Endothelial cell of umbilical vein (primary cell): ENCODE results near the gene ADAP1. TPM values are rescaled to one million over a fixed set of nuclear protein-coding genes. Genes with fewer than 3 reads are reported as not detected.

Source experiments
- BruUV-seq: library from RNA; stranded (reverse); fragments of 400-500 nt; replicated peaks from 2 replicates; lab custom pipeline; 2021; lab: Mats Ljungman, UMichigan
- CTCF ChIA-PET: fragments of 300-600, 350-600 bp; sonication (Branson Sonifier 250); formaldehyde crosslinking; loops from one replicate; lab custom pipeline; 2021; ENCODE audit warnings: antibody characterized with exemption, inconsistent platforms; lab: Charles Lee
- POLR2A ChIA-PET: fragments of 300-600, 350-600 bp; sonication (Branson Sonifier 250); formaldehyde crosslinking; loops from one replicate; lab custom pipeline; 2021; ENCODE audit warnings: antibody characterized with exemption, inconsistent platforms; lab: Charles Lee
- DNase-seq: peaks from one replicate; pipeline ENCODE4 v3.0.0-alpha.2; 2011; ENCODE audit warnings: low read depth, low spot score
- FAIRE-seq: peaks from 2 replicates; lab custom pipeline; 2011; peaks lifted over from hg19 to GRCh38; lab: Jason Lieb, UNC
- H2AFZ ChIP-seq: 2 replicates; pipeline ENCODE4 v1.6.0; 2012; ENCODE audit warnings: low read depth, low read length, control low read depth, inconsistent platforms
- H3K27ac ChIP-seq: 2 replicates; pipeline ENCODE4 v1.5.1; 2011; ENCODE audit warnings: low read depth, mild to moderate bottlenecking, control low read depth, low read length, moderate library complexity; ENCODE audit not compliant: insufficient read depth
- H3K27me3 ChIP-seq, 2 experiments: 2 replicates each; pipeline versions ENCODE4 v1.6.0 to v1.6.1; 2011; ENCODE audit warnings: low read length in 2 of 2, mixed read lengths in 1 of 2; ENCODE audit not compliant: control insufficient read depth in 2 of 2, insufficient read depth in 2 of 2
- H3K36me3 ChIP-seq, 2 experiments: 2 replicates in 1 of 2; 3 replicates in 1 of 2; pipeline ENCODE4 v1.5.1; 2011; ENCODE audit warnings: low read length in 2 of 2, mild to moderate bottlenecking in 1 of 2, moderate library complexity in 1 of 2; ENCODE audit not compliant: control insufficient read depth in 2 of 2, insufficient read depth in 2 of 2; ENCODE audit errors: extremely low read depth in 1 of 2
- H3K4me1 ChIP-seq: 3 replicates; pipeline ENCODE4 v1.5.1; 2011; ENCODE audit warnings: mild to moderate bottlenecking, low read length; ENCODE audit not compliant: control insufficient read depth, insufficient read depth; ENCODE audit errors: extremely low read depth
- H3K4me2 ChIP-seq: 2 replicates; pipeline ENCODE4 v1.6.1; 2011; ENCODE audit warnings: low read length, control low read depth, mixed read lengths; ENCODE audit not compliant: insufficient read depth
- H3K4me3 ChIP-seq, 3 experiments: fragments of 200-600 bp in 1 of 3; sonication (generic), shearing (Covaris generic) in 1 of 3; replicated peaks in 1 of 3; 2 replicates each; pipeline ENCODE4 v1.5.1; 2011 to 2016; ENCODE audit warnings: control low read depth in 3 of 3, low read length in 3 of 3, mild to moderate bottlenecking in 2 of 3, inconsistent platforms in 1 of 3, low read depth in 1 of 3, moderate library complexity in 1 of 3; ENCODE audit not compliant: insufficient read depth in 1 of 3
- H3K79me2 ChIP-seq: 2 replicates; pipeline ENCODE4 v1.6.0; 2012; ENCODE audit warnings: low read length, inconsistent platforms; ENCODE audit not compliant: control insufficient read depth, insufficient read depth
- H3K9ac ChIP-seq: replicated peaks from 2 replicates; pipeline ENCODE3; 2011; ENCODE audit warnings: low read length, control low read depth; ENCODE audit not compliant: insufficient read depth; ENCODE audit errors: extremely low read depth
- H3K9me1 ChIP-seq: replicated peaks from 3 replicates; pipeline ENCODE4 v1.6.0; 2011; ENCODE audit warnings: mild to moderate bottlenecking, low read length; ENCODE audit not compliant: control insufficient read depth, insufficient read depth; ENCODE audit errors: extremely low read depth
- H3K9me3 ChIP-seq: replicated peaks from 2 replicates; pipeline ENCODE4 v1.5.1; 2012; ENCODE audit warnings: low read length, inconsistent platforms; ENCODE audit not compliant: control insufficient read depth, insufficient read depth
- H4K20me1 ChIP-seq: replicated peaks from 2 replicates; pipeline ENCODE3; 2011; ENCODE audit warnings: mild to moderate bottlenecking, low read length; ENCODE audit not compliant: control insufficient read depth, insufficient read depth; ENCODE audit errors: extremely low read depth
- CTCF ChIP-seq, 2 donors: IDR thresholded peaks; 1 replicate in 1 of 2; 2 replicates in 1 of 2; pipeline ENCODE4 v1.5.1; 2011; ENCODE audit warnings: low read length in 2 of 2, mild to moderate bottlenecking in 2 of 2, moderate library complexity in 2 of 2, control low read depth in 1 of 2, inconsistent platforms in 1 of 2, low read depth in 1 of 2; ENCODE audit not compliant: insufficient read depth in 1 of 2; ENCODE audit errors: extremely low read depth in 1 of 2
- EZH2 ChIP-seq: IDR thresholded peaks from 2 replicates; pipeline ENCODE4 v1.6.1; 2012; ENCODE audit warnings: borderline replicate concordance, low read depth, mild to moderate bottlenecking, moderate library complexity, low read length, inconsistent platforms; ENCODE audit not compliant: severe bottlenecking
- FOS ChIP-seq: IDR thresholded peaks from 2 replicates; pipeline ENCODE4 v1.6.1; 2011; ENCODE audit warnings: mild to moderate bottlenecking, low read length, moderate library complexity, borderline replicate concordance; ENCODE audit not compliant: insufficient read depth
- GATA2 ChIP-seq: IDR thresholded peaks from 2 replicates; pipeline ENCODE4 v1.7.0; 2011; ENCODE audit warnings: low read depth, mild to moderate bottlenecking, moderate library complexity, mixed read lengths, low read length; ENCODE audit not compliant: insufficient read length, insufficient read depth
- JUN ChIP-seq: IDR thresholded peaks from 2 replicates; pipeline ENCODE4 v1.6.1; 2011; ENCODE audit warnings: borderline replicate concordance, low read depth; ENCODE audit not compliant: insufficient read length, insufficient read depth
- MYC ChIP-seq: IDR thresholded peaks from one replicate; pipeline ENCODE4 v1.6.1; 2011; ENCODE audit warnings: mild to moderate bottlenecking, low read depth, low read length
- POLR2A ChIP-seq: IDR thresholded peaks from 2 replicates; pipeline ENCODE4 v1.6.1; 2012; ENCODE audit warnings: low read depth, mild to moderate bottlenecking, control low read depth, low read length
- POLR2AphosphoS5 ChIP-seq: IDR thresholded peaks from 2 replicates; pipeline ENCODE4 v1.6.1; 2012; ENCODE audit warnings: low read depth, mild to moderate bottlenecking, control low read depth, low read length, moderate library complexity; ENCODE audit not compliant: insufficient read depth
- dilution Hi-C: fragments of 300-500 bp; cut with MboI; formaldehyde crosslinking; loops from one replicate; pipeline ENCODE4 v1.15.0; 2019; ENCODE audit warnings: low sequenced_read_pairs; ENCODE audit not compliant: extremely low pct_ligation_motif_present
- intact Hi-C: fragments of 100-400 bp; cut with micrococcal nuclease; formaldehyde crosslinking; loops from one replicate; pipeline ENCODE4 v1.10.0; 2022
- polyA plus RNA-seq, 4 experiments: library from polyadenylated mRNA; depleted of rRNA in 3 of 4; stranded (reverse) in 3 of 4; unstranded in 1 of 4; fragments of >200 nt; gene quantifications; 2 replicates each; pipeline versions ENCODE4 v1.2.1 to v1.2.3, GENCODE V29; 2011 to 2012; ENCODE audit warnings: missing spikeins in 1 of 4
- total RNA-seq: library from RNA; stranded (reverse); gene quantifications from 2 replicates; pipeline ENCODE4 v1.2.3, GENCODE V29; 2021
- TF ChIP-seq, protein P1 (sequence below): IDR thresholded peaks from 2 replicates; pipeline ENCODE4 v1.6.1; 2011; ENCODE audit not compliant: insufficient read depth, insufficient read length

ADAP1 gene
- total and polyA plus RNA-seq, 2 donors (not counting 3 experiments of a cell fraction or from before 2014, with no cell fraction given) = 0.49 to 0.58 TPM

DNA sequence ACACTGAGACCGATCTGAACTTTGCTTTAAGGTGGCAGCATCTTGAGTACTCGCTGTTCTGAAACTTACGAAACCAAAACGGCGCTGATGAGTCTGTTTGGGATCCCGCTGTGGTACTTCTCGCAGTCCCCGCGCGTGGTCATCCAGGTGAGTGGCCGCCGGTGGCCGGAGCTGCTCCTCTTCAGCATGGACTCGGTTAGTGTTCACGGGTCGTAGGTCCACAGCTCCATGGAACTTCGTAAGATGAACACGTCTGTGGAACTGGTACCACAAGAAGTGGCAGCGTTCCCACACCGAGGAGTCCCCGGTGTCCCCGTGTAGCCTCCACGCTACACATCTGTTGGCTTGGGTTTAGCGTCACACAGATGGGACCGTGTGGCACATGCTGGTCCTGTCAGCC lies 88.6 kb downstream of the ADAP1 start:
- Histone ChIP-seq H3K36me3 (peaks cover 6 to 10% of the 10 kb centered on the region in 2 experiments), H3K9ac (no peak overlapping the region), H3K4me1 (peaks cover 10% of the 10 kb centered on the region), H2AFZ (no peak overlapping the region), H3K4me3 (no peak overlapping the region), H3K9me1 (no peaks in the 10 kb centered on the region), H3K27ac (no peak overlapping the region), H3K9me3 (no peaks in the 10 kb centered on the region), H3K27me3 (no peaks in the 10 kb centered on the region), H3K4me2 (no peak overlapping the region), H3K79me2 (no peaks in the 10 kb centered on the region), H4K20me1 (no peaks in the 10 kb centered on the region)
- POLR2A ChIA-PET = no interaction called here
- intact Hi-C loops = loop anchor here (2.0 kb wide), 1 partner anchor 53 kb away; no protein-coding TSS in a partner anchor
- CTCF ChIA-PET = interaction anchor here (1.2 kb wide), 1 partner anchor 80 kb away, joined by 3 read pairs; no protein-coding TSS in a partner anchor
- dilution Hi-C loops = no loop called here
- TF ChIP-seq POLR2A (no peak), EZH2 (no peak), JUN (no peak), CTCF (IDR thresholded peaks at IDR 0.05; ENCODE audit: extremely low read depth in 1 of 2, insufficient read depth in 1 of 2, low read depth in 1 of 2, low read length in 2 of 2) (no peak), FOS (no peak), MYC (no peak), POLR2AphosphoS5 (no peak), GATA2 (no peak)
- TF ChIP-seq, protein P1, sequence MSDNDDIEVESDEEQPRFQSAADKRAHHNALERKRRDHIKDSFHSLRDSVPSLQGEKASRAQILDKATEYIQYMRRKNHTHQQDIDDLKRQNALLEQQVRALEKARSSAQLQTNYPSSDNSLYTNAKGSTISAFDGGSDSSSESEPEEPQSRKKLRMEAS = no peak
- FAIRE-seq (no peak), DNase-seq (no peak)
- no TSS peak for BruUV-seq
